Measurements from ENCODE around the gene CHCT1.

CHCT1 gene

GRCh38 chr17:60461584-60461983 lies 39.3 kb downstream of the CHCT1 start:
- peaks cover 4% of the 10 kb centered on the region for H3K9me3 Mint-ChIP-seq
- H3K36me3 Mint-ChIP-seq (ENCODE audit: low read depth), result peaks cover 70% of the 10 kb centered on the region
- no peaks in the 10 kb centered on the region for H3K27me3 Mint-ChIP-seq (ENCODE audit: low read depth)
- TF ChIP-seq, protein P1, sequence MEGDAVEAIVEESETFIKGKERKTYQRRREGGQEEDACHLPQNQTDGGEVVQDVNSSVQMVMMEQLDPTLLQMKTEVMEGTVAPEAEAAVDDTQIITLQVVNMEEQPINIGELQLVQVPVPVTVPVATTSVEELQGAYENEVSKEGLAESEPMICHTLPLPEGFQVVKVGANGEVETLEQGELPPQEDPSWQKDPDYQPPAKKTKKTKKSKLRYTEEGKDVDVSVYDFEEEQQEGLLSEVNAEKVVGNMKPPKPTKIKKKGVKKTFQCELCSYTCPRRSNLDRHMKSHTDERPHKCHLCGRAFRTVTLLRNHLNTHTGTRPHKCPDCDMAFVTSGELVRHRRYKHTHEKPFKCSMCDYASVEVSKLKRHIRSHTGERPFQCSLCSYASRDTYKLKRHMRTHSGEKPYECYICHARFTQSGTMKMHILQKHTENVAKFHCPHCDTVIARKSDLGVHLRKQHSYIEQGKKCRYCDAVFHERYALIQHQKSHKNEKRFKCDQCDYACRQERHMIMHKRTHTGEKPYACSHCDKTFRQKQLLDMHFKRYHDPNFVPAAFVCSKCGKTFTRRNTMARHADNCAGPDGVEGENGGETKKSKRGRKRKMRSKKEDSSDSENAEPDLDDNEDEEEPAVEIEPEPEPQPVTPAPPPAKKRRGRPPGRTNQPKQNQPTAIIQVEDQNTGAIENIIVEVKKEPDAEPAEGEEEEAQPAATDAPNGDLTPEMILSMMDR (IDR thresholded peaks at IDR 0.05; ENCODE audit: unreplicated experiment in 3 of 3), result no peak
- H3K4me3 Mint-ChIP-seq, result no peak overlapping the region
- no peak overlapping the region for H3K27ac Mint-ChIP-seq
- peaks cover 8% of the 10 kb centered on the region for H3K4me1 Mint-ChIP-seq

DNA sequence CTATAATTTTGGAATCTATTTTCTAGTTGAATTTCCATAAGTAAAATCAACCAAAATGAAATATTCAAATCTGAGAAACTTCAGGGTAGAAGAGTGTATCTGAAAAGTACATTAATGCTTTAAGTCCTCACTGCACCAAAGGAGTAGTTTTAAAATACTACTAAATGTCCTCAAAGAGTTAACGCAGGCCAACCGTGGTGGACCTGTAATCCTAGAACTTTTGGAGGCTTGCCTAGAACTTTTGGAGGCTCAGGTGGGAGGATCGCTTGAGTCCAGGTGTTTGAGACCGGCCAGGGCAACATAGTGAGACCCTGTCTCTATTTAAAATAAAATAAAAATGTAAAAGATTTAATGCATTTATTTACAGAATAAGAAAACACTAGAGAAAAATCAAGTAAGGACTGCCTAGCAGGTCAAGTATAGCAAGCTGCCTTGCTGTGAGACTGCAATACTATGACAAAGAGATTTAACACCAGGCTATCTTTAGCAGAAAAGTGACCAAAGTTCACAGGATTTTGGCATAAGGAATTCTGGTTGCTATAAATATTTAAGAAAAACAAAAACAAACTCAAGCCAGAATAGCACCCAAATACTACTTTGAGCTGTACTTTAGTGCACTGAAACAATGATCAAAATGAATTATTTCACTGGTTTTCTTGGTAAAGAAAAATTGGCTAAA lies 41.0 kb downstream of the CHCT1 start:
- Mint-ChIP-seq H3K27ac (peak overlapping the region; percentile 47 to 72 (median 68)), H3K4me1 (peaks cover 15% of the 10 kb centered on the region), H3K36me3 (ENCODE audit: low read depth) (peaks cover 61% of the 10 kb centered on the region), H3K4me3 (no peak overlapping the region), H3K9me3 (no peaks in the 10 kb centered on the region), H3K27me3 (ENCODE audit: low read depth) (no peaks in the 10 kb centered on the region)
- TF ChIP-seq, protein P1 (IDR thresholded peaks at IDR 0.05; ENCODE audit: unreplicated experiment in 3 of 3), result no peak

- H3K9me3 Mint-ChIP-seq, result no peaks in the 10 kb centered on the region
- TF ChIP-seq, protein P1 (IDR thresholded peaks at IDR 0.05; ENCODE audit: unreplicated experiment in 3 of 3), result no peak
- no peaks in the 10 kb centered on the region for H3K27me3 Mint-ChIP-seq (ENCODE audit: low read depth)
- H3K4me3 Mint-ChIP-seq, result no peak overlapping the region
- H3K36me3 Mint-ChIP-seq (ENCODE audit: low read depth), result peaks cover 58% of the 10 kb centered on the region
- peak overlapping the region; percentile 35 to 60 (median 47) for H3K27ac Mint-ChIP-seq
- peaks cover 17% of the 10 kb centered on the region for H3K4me1 Mint-ChIP-seq
Observed at GRCh38 chr17:60464343-60464742, 42.1 kb downstream of the CHCT1 start.

- Mint-ChIP-seq H3K4me3 (no peak overlapping the region), H3K27ac (peak overlapping the region in 2 of 3 experiments; percentile 94 to 98), H3K27me3 (ENCODE audit: low read depth) (no peaks in the 10 kb centered on the region), H3K9me3 (peaks cover 9% of the 10 kb centered on the region), H3K36me3 (ENCODE audit: low read depth) (peaks cover 70% of the 10 kb centered on the region), H3K4me1 (peaks cover 30% of the 10 kb centered on the region)
- TF ChIP-seq, protein P1 (IDR thresholded peaks at IDR 0.05; ENCODE audit: unreplicated experiment in 3 of 3), result no peak
Observed at GRCh38 chr17:60468371-60468770, 46.1 kb downstream of the CHCT1 start.

- Mint-ChIP-seq H3K4me3 (no peak overlapping the region), H3K9me3 (peaks cover 11% of the 10 kb centered on the region), H3K27me3 (ENCODE audit: low read depth) (no peaks in the 10 kb centered on the region), H3K36me3 (ENCODE audit: low read depth) (peaks cover 63% of the 10 kb centered on the region), H3K4me1 (peaks cover 23% of the 10 kb centered on the region), H3K27ac (peak overlapping the region; percentile 87 to 89 (median 89))
- TF ChIP-seq, protein P1 (IDR thresholded peaks at IDR 0.05; ENCODE audit: unreplicated experiment in 3 of 3), result no peak
Observed at GRCh38 chr17:60471451-60471850, 49.2 kb downstream of the CHCT1 start.

GRCh38 chr17:60472449-60472848 lies 50.2 kb downstream of the CHCT1 start:
- H3K9me3 Mint-ChIP-seq, result peaks cover 11% of the 10 kb centered on the region

More at GRCh38 chr17:60472449-60472848, 50.2 kb downstream of the CHCT1 start:
- no peak overlapping the region for H3K4me3 Mint-ChIP-seq
- peaks cover 20% of the 10 kb centered on the region for H3K4me1 Mint-ChIP-seq
- H3K27ac Mint-ChIP-seq, result peak overlapping the region in 1 of 3 experiments; percentile 44
- TF ChIP-seq, protein P1 (IDR thresholded peaks at IDR 0.05; ENCODE audit: unreplicated experiment in 3 of 3), result no peak
- H3K27me3 Mint-ChIP-seq (ENCODE audit: low read depth), result no peaks in the 10 kb centered on the region
- peaks cover 66% of the 10 kb centered on the region for H3K36me3 Mint-ChIP-seq (ENCODE audit: low read depth)

All from nephron (organoid).